ENCODE measurements around the gene ADAMTSL1.
"Not testable (repeated sequence)": the region's sequence is repeated elsewhere in the genome, so short reads cannot be mapped to it uniquely, and the experiment has no call there.

Gene ADAMTSL1

GRCh38 chr9:18834740-18835361 lies 360.9 kb downstream of the ADAMTSL1 start:
- no peak for DNase-seq

- DNase-seq = no peak
Observed at GRCh38 chr9:18837402-18837801, 363.4 kb downstream of the ADAMTSL1 start.

- no peak for DNase-seq
Observed at GRCh38 chr9:18847576-18848275, 373.8 kb downstream of the ADAMTSL1 start.

GRCh38 chr9:18848657-18849056 lies 374.7 kb downstream of the ADAMTSL1 start:
- DNase-seq = no peak

- DNase-seq = no peak
Observed at GRCh38 chr9:18849270-18849669, 375.3 kb downstream of the ADAMTSL1 start.

GRCh38 chr9:18849890-18850677 lies 376.1 kb downstream of the ADAMTSL1 start:
- no peak for DNase-seq

GRCh38 chr9:18851069-18851795 lies 377.3 kb downstream of the ADAMTSL1 start:
- no peak for DNase-seq

- no peak for DNase-seq
Observed at GRCh38 chr9:18855656-18856055, 381.7 kb downstream of the ADAMTSL1 start.

GRCh38 chr9:18857334-18857733 lies 383.4 kb downstream of the ADAMTSL1 start:
- no peak for DNase-seq

GRCh38 chr9:18857769-18858168 lies 383.8 kb downstream of the ADAMTSL1 start:
- no peak for DNase-seq

GRCh38 chr9:18861609-18862544 lies 387.9 kb downstream of the ADAMTSL1 start:
- no peak for DNase-seq

GRCh38 chr9:18863791-18864190 lies 389.8 kb downstream of the ADAMTSL1 start:
- DNase-seq = no peak

GRCh38 chr9:18864516-18864915 lies 390.6 kb downstream of the ADAMTSL1 start:
- no peak for DNase-seq

GRCh38 chr9:18865542-18865941 lies 391.6 kb downstream of the ADAMTSL1 start:
- no peak for DNase-seq

- no peak for DNase-seq
Observed at GRCh38 chr9:18866121-18866831, 392.3 kb downstream of the ADAMTSL1 start.

GRCh38 chr9:18869725-18870124 lies 395.8 kb downstream of the ADAMTSL1 start:
- no peak for DNase-seq

GRCh38 chr9:18874069-18874468 lies 400.1 kb downstream of the ADAMTSL1 start:
- no peak for DNase-seq

- not testable (repeated sequence) for DNase-seq
Observed at GRCh38 chr9:18874990-18875389, 401.0 kb downstream of the ADAMTSL1 start.

- no peak for DNase-seq
Observed at GRCh38 chr9:18877984-18878383, 404.0 kb downstream of the ADAMTSL1 start.

GRCh38 chr9:18881758-18882157 lies 407.8 kb downstream of the ADAMTSL1 start:
- DNase-seq = no peak

- no peak for DNase-seq
Observed at GRCh38 chr9:18887546-18887945, 413.6 kb downstream of the ADAMTSL1 start.
